Fibroblast of pulmonary artery (primary cell): ENCODE data around the gene POU2F1.

Experiments
- DNase-seq: peaks from one replicate; pipeline ENCODE4 v3.0.0-alpha.2; 2010; ENCODE audit warnings: low read depth
- H3K4me3 ChIP-seq: replicated peaks from 2 replicates; pipeline ENCODE4 v1.5.1; 2011; ENCODE audit warnings: low read depth, mild to moderate bottlenecking, control low read depth, low read length, moderate library complexity
- TF ChIP-seq, protein P1 (sequence below): IDR thresholded peaks from 2 replicates; pipeline ENCODE4 v1.5.1; 2011; ENCODE audit warnings: mild to moderate bottlenecking, control low read depth, low read length, inconsistent platforms; ENCODE audit errors: missing control alignments

Gene POU2F1

DNA sequence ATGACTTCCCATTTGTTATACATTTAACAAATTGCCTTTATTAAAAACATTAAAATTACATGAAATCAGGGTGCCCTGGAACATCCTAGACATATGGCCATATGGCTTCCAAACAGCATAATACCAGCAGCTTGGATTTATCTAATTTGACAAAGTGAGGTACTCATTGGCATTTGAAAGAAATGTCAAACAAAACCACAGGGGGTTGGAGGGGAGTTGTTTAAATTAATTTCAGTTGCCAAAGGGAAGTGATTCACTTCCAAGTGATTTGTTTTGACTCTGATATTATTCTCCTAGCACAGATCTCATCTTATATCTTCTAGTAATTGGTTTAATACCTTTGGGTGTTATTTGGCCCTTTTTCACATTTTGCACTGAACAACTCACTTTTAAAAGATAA, 24.5 kb upstream of the POU2F1 start:
- H3K4me3 ChIP-seq = no peak overlapping the region
- DNase-seq = peak; percentile 29
- TF ChIP-seq, protein P1, sequence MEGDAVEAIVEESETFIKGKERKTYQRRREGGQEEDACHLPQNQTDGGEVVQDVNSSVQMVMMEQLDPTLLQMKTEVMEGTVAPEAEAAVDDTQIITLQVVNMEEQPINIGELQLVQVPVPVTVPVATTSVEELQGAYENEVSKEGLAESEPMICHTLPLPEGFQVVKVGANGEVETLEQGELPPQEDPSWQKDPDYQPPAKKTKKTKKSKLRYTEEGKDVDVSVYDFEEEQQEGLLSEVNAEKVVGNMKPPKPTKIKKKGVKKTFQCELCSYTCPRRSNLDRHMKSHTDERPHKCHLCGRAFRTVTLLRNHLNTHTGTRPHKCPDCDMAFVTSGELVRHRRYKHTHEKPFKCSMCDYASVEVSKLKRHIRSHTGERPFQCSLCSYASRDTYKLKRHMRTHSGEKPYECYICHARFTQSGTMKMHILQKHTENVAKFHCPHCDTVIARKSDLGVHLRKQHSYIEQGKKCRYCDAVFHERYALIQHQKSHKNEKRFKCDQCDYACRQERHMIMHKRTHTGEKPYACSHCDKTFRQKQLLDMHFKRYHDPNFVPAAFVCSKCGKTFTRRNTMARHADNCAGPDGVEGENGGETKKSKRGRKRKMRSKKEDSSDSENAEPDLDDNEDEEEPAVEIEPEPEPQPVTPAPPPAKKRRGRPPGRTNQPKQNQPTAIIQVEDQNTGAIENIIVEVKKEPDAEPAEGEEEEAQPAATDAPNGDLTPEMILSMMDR = no peak

DNA sequence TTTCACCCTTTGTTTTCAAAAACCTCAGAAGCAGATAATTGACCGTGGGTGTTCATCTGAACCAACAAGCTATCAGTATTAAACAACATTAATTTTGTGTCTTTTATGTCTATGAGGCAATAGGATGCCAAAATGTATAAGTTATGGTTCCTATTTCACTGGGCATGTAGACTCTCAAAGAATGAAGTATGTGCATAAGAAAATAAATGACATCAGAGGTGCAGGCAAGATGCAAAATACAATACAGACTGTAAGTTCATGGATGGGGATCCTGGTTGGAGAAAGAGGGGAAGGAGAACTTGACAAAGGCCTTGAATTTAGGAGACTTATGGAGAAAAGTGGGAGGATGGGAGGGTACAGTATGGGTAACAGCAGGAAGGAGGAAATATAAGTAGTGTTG, 23.4 kb upstream of the POU2F1 start:
- no peak overlapping the region for H3K4me3 ChIP-seq
- TF ChIP-seq, protein P1 = no peak
- no peak for DNase-seq

GRCh38 chr1:167197692-167198091, 23.0 kb upstream of the POU2F1 start:
- TF ChIP-seq, protein P1 = no peak
- no peak overlapping the region for H3K4me3 ChIP-seq
- no peak for DNase-seq

GRCh38 chr1:167198518-167199133, 22.1 kb upstream of the POU2F1 start:
- no peak overlapping the region for H3K4me3 ChIP-seq
- TF ChIP-seq, protein P1 = no peak
- DNase-seq = no peak

GRCh38 chr1:167199656-167200055, 21.0 kb upstream of the POU2F1 start:
- no peak overlapping the region for H3K4me3 ChIP-seq
- no peak for DNase-seq
- TF ChIP-seq, protein P1 = no peak

- TF ChIP-seq, protein P1 = no peak
- H3K4me3 ChIP-seq = no peak overlapping the region
- DNase-seq = no peak
Observed at GRCh38 chr1:167200272-167200671, 20.4 kb upstream of the POU2F1 start.

GRCh38 chr1:167200749-167201148, 19.9 kb upstream of the POU2F1 start:
- DNase-seq = no peak
- TF ChIP-seq, protein P1 = no peak
- H3K4me3 ChIP-seq = no peak overlapping the region
